SK-N-SH (cell line): ENCODE results near the gene AUTS2.

Experiments used
- CTCF ChIP-seq: fragments of 200-600 bp; sonication (generic); IDR thresholded peaks from 2 replicates; pipeline ENCODE4 v1.6.1; 2017; ENCODE audit warnings: antibody characterized with exemption, mild to moderate bottlenecking, moderate library complexity
- EZH2phosphoT487 ChIP-seq: fragments of 200-600 bp; sonication (generic); IDR thresholded peaks from 2 replicates; pipeline ENCODE4 v1.6.1; 2017; ENCODE audit warnings: low read depth, mixed run types, mild to moderate bottlenecking, antibody characterized with exemption, moderate library complexity, borderline replicate concordance
- FOXJ3 ChIP-seq: sonication (generic); formaldehyde crosslinking; IDR thresholded peaks from 2 replicates; pipeline ENCODE4 v1.5.1; 2020; ENCODE audit warnings: mild to moderate bottlenecking, missing genetic modification reagents
- NFIC ChIP-seq: IDR thresholded peaks from 2 replicates; pipeline ENCODE4 v1.4.0; 2012; ENCODE audit warnings: borderline replicate concordance
- POLR2AphosphoS5 ChIP-seq: IDR thresholded peaks from 2 replicates; pipeline ENCODE4 v1.6.1; 2012; ENCODE audit warnings: low read depth, low read length
- RAD21 ChIP-seq: IDR thresholded peaks from 2 replicates; pipeline ENCODE4 v1.6.1; 2012; ENCODE audit warnings: mild to moderate bottlenecking, low read length
- REST ChIP-seq: IDR thresholded peaks from 2 replicates; pipeline ENCODE4 v1.6.1; 2012; ENCODE audit warnings: mild to moderate bottlenecking, low read depth, low read length, moderate library complexity
- SMC3 ChIP-seq: IDR thresholded peaks from 2 replicates; pipeline ENCODE4 v1.6.1; 2012; ENCODE audit warnings: low read depth, low read length, improper control_type of control experiment
- TAF1 ChIP-seq: IDR thresholded peaks from 2 replicates; pipeline ENCODE4 v1.6.1; 2012; ENCODE audit warnings: low read depth, mild to moderate bottlenecking, low read length, moderate library complexity, borderline replicate concordance
- USF2 ChIP-seq: fragments of 150-350 bp; IDR thresholded peaks from 2 replicates; pipeline ENCODE4 v1.6.1; 2017; ENCODE audit warnings: antibody characterized with exemption, low read length, low read depth, borderline replicate concordance
- YY1 ChIP-seq: IDR thresholded peaks from 2 replicates; pipeline ENCODE4 v1.4.0; 2012; ENCODE audit warnings: low read depth, mild to moderate bottlenecking

- no peak for TF ChIP-seq USF2
- no peak for TF ChIP-seq CTCF
- TF ChIP-seq EZH2phosphoT487, result no peak
- no peak for TF ChIP-seq RAD21
- TF ChIP-seq SMC3, result no peak
- no peak for TF ChIP-seq NFIC
- TF ChIP-seq TAF1, result no peak
- no peak for TF ChIP-seq YY1
- no peak for TF ChIP-seq POLR2AphosphoS5
- TF ChIP-seq REST, result no peak
- no peak for TF ChIP-seq FOXJ3 (CRISPR knock-in tag)
These were observed 852.5 kb downstream of the AUTS2 start for GRCh38 chr7:70450731-70451130.
